WERI-Rb-1 (cell line): ENCODE results near the gene EEFSEC.

Source experiments
- DNase-seq: peaks from one replicate; pipeline ENCODE4 v3.0.0-alpha.2; 2020
- H3K27ac ChIP-seq: fragments of 250-450 bp; sonication (Bioruptor Pico); 2 replicates; pipeline ENCODE4 v1.5.1; 2020; ENCODE audit warnings: mild to moderate bottlenecking, moderate library complexity
- H3K27me3 ChIP-seq: fragments of 250-450 bp; sonication (Bioruptor Pico); 2 replicates; pipeline ENCODE4 v1.5.1; 2021; ENCODE audit warnings: mild to moderate bottlenecking, low read depth, moderate library complexity; ENCODE audit not compliant: insufficient read depth, severe bottlenecking
- H3K36me3 ChIP-seq: fragments of 250-450 bp; sonication (Bioruptor Pico); 2 replicates; pipeline ENCODE4 v1.5.1; 2020; ENCODE audit warnings: mild to moderate bottlenecking, moderate library complexity
- H3K4me3 ChIP-seq: 2 replicates; pipeline ENCODE4 v1.5.1; 2011; ENCODE audit warnings: low read depth, mild to moderate bottlenecking, control low read depth, low read length
- H3K9me3 ChIP-seq: fragments of 250-450 bp; sonication (Bioruptor Pico); 2 replicates; pipeline ENCODE4 v1.5.1; 2021; ENCODE audit warnings: mild to moderate bottlenecking, moderate library complexity; ENCODE audit not compliant: severe bottlenecking
- TF ChIP-seq, protein P1 (sequence below): IDR thresholded peaks from 2 replicates; pipeline ENCODE4 v1.5.1; 2011; ENCODE audit warnings: low read depth, mild to moderate bottlenecking, control low read depth, inconsistent platforms, low read length

EEFSEC gene

GRCh38 chr3:128405554-128406277, 252.4 kb downstream of the EEFSEC start:
- Histone ChIP-seq H3K4me3 (no peak overlapping the region), H3K27ac (no peak overlapping the region), H3K36me3 (no peaks in the 10 kb centered on the region), H3K27me3 (no peaks in the 10 kb centered on the region), H3K9me3 (no peaks in the 10 kb centered on the region)
- DNase-seq = no peak
- TF ChIP-seq, protein P1, sequence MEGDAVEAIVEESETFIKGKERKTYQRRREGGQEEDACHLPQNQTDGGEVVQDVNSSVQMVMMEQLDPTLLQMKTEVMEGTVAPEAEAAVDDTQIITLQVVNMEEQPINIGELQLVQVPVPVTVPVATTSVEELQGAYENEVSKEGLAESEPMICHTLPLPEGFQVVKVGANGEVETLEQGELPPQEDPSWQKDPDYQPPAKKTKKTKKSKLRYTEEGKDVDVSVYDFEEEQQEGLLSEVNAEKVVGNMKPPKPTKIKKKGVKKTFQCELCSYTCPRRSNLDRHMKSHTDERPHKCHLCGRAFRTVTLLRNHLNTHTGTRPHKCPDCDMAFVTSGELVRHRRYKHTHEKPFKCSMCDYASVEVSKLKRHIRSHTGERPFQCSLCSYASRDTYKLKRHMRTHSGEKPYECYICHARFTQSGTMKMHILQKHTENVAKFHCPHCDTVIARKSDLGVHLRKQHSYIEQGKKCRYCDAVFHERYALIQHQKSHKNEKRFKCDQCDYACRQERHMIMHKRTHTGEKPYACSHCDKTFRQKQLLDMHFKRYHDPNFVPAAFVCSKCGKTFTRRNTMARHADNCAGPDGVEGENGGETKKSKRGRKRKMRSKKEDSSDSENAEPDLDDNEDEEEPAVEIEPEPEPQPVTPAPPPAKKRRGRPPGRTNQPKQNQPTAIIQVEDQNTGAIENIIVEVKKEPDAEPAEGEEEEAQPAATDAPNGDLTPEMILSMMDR = no peak

- no peak overlapping the region for H3K4me3 ChIP-seq
- no peak for DNase-seq
- H3K9me3 ChIP-seq = no peaks in the 10 kb centered on the region
- H3K27me3 ChIP-seq = no peaks in the 10 kb centered on the region
- no peak overlapping the region for H3K27ac ChIP-seq
- TF ChIP-seq, protein P1 = no peak
- no peaks in the 10 kb centered on the region for H3K36me3 ChIP-seq
Observed at GRCh38 chr3:128407247-128407646, 254.0 kb downstream of the EEFSEC start.

DNA sequence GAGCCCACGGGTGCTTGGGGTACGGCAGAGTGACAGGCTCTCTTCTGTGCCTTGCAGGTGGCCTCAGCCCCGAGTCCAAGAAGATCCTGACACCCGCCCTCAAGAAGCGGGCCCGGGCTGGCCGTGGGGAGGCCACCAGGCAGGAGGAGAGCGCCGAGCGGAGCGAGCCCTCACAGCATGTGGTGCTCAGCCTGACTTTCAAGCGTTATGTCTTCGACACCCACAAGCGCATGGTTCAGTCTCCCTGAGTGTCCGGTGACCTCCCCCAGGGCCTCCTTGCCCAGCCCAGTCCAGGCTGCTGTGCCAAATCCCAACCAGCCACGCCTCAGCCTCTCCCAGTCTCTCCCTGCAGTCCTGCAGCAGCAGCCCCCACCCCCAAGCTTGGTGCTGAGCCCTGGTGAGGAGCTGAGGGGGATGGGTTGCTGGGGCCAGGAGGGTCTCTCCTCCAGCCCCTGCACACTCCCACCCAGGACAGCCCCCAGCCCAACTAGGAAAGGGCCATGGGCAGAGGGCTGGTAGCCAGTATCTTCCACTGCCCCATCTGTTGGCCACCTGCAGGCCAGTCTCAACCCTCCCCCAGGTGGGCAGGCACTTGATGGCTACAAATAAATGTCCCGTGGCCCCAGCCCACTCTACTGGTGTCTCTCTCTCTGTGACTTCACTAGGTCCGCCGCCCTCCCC, 254.9 kb downstream of the EEFSEC start:
- TF ChIP-seq, protein P1 = no peak
- no peak overlapping the region for H3K27ac ChIP-seq
- no peak for DNase-seq
- no peaks in the 10 kb centered on the region for H3K27me3 ChIP-seq
- H3K36me3 ChIP-seq = no peaks in the 10 kb centered on the region
- no peaks in the 10 kb centered on the region for H3K9me3 ChIP-seq
- no peak overlapping the region for H3K4me3 ChIP-seq

GRCh38 chr3:128408693-128409623, 255.7 kb downstream of the EEFSEC start:
- Histone ChIP-seq H3K27me3 (no peaks in the 10 kb centered on the region), H3K4me3 (no peak overlapping the region), H3K36me3 (no peaks in the 10 kb centered on the region), H3K27ac (peak overlapping the region; percentile 7), H3K9me3 (no peaks in the 10 kb centered on the region)
- TF ChIP-seq, protein P1 = peak; percentile 51
- peak; percentile 37 for DNase-seq

DNA sequence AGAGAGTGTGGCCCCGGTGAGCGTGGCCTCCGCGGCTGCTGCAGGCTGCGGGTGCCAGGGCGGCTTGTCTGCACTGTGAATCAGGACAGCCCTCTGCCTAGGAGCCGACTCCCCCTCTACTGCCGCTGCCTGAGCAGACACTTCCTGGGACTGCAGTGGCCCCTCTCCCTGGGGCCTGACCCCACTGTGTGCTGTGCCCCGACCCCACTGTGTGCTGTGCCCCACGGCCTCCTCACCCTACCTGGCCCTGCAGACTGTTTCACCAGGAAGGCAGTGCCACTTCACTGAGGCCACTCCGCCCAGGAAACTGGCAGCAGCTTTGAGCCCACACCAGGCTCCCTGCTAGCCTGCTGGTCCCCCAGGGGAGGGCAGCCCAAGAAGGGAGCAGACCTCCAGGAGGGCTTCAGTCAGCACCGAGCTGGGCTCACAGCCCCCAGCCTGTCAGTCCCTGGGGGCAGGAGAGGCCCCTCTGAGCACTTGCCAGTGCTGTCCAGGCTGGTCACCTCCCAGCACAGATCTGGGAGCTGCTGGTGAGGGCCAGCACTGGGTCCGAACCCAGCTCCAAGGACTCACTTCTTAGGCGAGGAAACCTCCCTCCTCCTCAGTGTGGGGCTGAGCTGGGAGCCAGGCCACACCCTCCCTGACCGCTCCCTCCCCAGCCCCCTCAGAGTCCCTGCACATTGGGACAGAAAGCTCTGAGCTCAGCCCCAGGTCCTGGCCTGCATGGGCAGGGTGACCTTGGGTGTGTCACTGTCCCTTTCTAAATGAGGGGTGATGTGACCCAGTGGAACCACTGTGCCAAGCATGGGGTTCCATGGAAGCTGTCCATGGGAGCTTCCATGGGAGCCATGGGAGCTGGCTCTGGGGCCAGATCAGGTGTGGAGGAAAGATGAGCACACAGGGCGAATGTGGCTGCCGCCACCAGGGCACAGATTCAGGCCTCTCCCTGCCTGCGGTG, 256.6 kb downstream of the EEFSEC start:
- Histone ChIP-seq H3K27me3 (no peaks in the 10 kb centered on the region), H3K27ac (no peak overlapping the region), H3K4me3 (no peak overlapping the region), H3K9me3 (no peaks in the 10 kb centered on the region), H3K36me3 (no peaks in the 10 kb centered on the region)
- no peak for DNase-seq
- TF ChIP-seq, protein P1 = no peak
